ENCODE results near the gene MTUS2.

The MTUS2 gene

DNA sequence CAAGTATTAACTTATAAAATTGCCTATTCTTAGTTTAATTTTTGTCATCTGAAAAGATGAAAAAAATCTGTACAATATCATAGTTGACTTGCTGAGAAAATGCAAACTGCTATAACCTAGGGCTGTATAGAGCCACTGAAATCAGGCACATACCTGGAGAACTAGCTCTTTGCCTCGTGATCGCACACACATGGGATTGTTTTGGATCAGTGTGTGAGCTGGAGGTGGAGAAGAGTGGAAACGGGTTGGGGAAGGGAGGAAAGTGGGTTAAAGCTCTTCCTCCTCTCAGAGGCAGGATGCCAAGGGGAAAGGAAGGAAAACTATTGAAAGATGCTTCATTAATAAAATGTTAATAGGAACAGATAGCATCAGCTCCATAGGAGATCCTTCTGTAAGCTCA, 2.7 kb downstream of the MTUS2 start:
- Histone ChIP-seq H3K9ac (ENCODE audit: low read length) (no peak overlapping the region), H3K36me3 (ENCODE audit: control insufficient read depth, insufficient read depth, low read length) (no peaks in the 10 kb centered on the region), H3K27me3 (ENCODE audit: control insufficient read depth, insufficient read depth, low read length) (peaks cover 76% of the 10 kb centered on the region), H3K27ac (ENCODE audit: low read depth, low read length) (no peak overlapping the region), H3K4me3 (ENCODE audit: low read depth, low read length) (no peak overlapping the region), H3K4me1 (ENCODE audit: control insufficient read depth, insufficient read depth, low read length) (no peaks in the 10 kb centered on the region), H3K9me3 (ENCODE audit: control insufficient read depth, insufficient read depth, low read depth, low read length) (peaks cover 11% of the 10 kb centered on the region; the same call in 1 of the 2 replicates)

DNA sequence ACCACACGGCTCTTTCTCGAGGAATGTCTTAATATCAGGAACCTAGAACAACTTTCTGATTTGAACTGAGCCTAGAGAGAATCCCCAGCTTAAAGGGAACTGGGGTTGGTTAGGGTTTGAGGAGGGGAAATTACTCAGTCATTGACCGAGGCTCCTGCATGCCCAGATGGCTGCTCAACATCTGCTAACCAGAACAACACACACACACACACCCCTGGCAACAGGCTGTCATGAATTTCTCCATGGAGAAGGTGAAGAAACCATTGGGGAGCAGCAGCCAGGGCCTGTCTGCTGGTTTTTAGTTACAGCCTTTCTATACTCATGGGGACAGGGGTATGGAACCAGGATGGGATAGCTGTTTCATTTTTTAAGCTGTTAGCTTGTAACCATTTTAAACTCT, 5.2 kb downstream of the MTUS2 start:
- peaks cover 54% of the 10 kb centered on the region for H3K27me3 ChIP-seq (ENCODE audit: control insufficient read depth, insufficient read depth, low read length)
- peaks cover 29% of the 10 kb centered on the region for H3K9me3 ChIP-seq (ENCODE audit: control insufficient read depth, insufficient read depth, low read depth, low read length)
- no peak overlapping the region for H3K4me3 ChIP-seq (ENCODE audit: low read depth, low read length)
- H3K9ac ChIP-seq (ENCODE audit: low read length), result no peak overlapping the region
- H3K4me1 ChIP-seq (ENCODE audit: control insufficient read depth, insufficient read depth, low read length), result no peaks in the 10 kb centered on the region
- H3K27ac ChIP-seq (ENCODE audit: low read depth, low read length), result no peak overlapping the region
- no peaks in the 10 kb centered on the region for H3K36me3 ChIP-seq (ENCODE audit: control insufficient read depth, insufficient read depth, low read length)

DNA sequence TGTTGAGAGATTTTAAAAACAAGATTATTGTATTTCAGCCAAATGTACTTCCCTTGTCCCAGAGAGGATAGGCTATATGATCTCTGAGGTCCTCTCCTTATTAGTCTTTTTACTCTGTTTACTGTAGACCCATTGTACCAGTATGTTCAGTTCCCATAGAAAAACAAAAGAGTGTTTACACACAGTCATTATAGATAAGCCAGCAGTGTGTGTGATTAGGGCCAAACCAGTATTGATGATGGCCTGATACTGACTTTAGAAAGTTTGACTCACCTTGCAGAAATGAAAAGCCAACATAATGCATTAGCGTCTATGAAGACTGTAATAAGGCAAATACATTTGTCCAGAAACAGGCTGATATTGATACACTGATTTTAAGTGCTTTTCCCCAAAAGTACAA, 6.2 kb downstream of the MTUS2 start:
- no peak overlapping the region for H3K9ac ChIP-seq (ENCODE audit: low read length)
- H3K9me3 ChIP-seq (ENCODE audit: control insufficient read depth, insufficient read depth, low read depth, low read length), result peaks cover 37% of the 10 kb centered on the region

DNA sequence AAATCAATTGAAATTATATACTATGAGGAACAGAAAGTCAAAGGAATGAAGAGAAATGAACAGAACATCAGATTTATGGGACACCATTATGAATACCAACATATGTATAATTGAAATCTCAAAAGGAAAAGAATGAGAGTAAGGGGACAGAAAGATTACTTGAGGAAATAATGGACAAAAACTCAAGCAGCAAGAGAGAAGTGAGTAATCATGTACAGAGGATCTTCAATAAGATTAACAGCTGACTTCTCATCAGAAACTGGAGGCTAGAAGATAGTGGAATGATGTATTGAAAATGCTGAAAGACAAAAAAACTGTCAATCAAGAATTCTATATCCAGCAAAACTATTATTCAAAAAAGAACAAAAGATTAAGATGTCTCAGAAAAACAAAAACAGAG, 10.4 kb downstream of the MTUS2 start:
- Histone ChIP-seq H3K4me3 (ENCODE audit: low read depth, low read length) (no peak overlapping the region), H3K4me1 (ENCODE audit: control insufficient read depth, insufficient read depth, low read length) (no peaks in the 10 kb centered on the region), H3K36me3 (ENCODE audit: control insufficient read depth, insufficient read depth, low read length) (no peaks in the 10 kb centered on the region), H3K9ac (ENCODE audit: low read length) (no peak overlapping the region), H3K27me3 (ENCODE audit: control insufficient read depth, insufficient read depth, low read length) (0 out of 2 replicates have a peak, but pooled peaks cover 3% of the 10 kb centered on the region), H3K9me3 (ENCODE audit: control insufficient read depth, insufficient read depth, low read depth, low read length) (peaks cover 35% of the 10 kb centered on the region), H3K27ac (ENCODE audit: low read depth, low read length) (no peak overlapping the region)

More for the DNA sequence above, 6.2 kb downstream of the MTUS2 start:
- no peaks in the 10 kb centered on the region for H3K36me3 ChIP-seq (ENCODE audit: control insufficient read depth, insufficient read depth, low read length)
- peaks cover 44% of the 10 kb centered on the region for H3K27me3 ChIP-seq (ENCODE audit: control insufficient read depth, insufficient read depth, low read length)
- no peak overlapping the region for H3K27ac ChIP-seq (ENCODE audit: low read depth, low read length)
- no peaks in the 10 kb centered on the region for H3K4me1 ChIP-seq (ENCODE audit: control insufficient read depth, insufficient read depth, low read length)
- H3K4me3 ChIP-seq (ENCODE audit: low read depth, low read length), result no peak overlapping the region

DNA sequence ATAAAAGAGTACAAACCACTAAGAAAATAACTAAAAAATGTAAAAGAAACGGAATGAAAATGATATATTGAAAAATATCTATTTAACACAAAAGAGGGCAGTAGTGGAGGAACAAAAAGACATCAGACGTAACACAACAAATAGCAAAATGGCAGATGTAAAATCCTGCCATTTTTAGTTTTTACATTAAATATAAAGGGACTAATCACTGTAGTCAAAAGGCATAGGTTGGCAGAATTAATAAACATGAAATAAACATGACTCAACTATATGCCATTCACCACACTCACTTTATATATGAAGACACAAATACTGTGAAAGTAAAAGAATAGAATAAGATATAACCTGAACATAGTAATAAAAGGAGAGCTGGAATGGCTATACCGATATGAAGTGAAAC, 11.0 kb downstream of the MTUS2 start:
- no peaks in the 10 kb centered on the region for H3K27me3 ChIP-seq (ENCODE audit: control insufficient read depth, insufficient read depth, low read length)
- peaks cover 35% of the 10 kb centered on the region for H3K9me3 ChIP-seq (ENCODE audit: control insufficient read depth, insufficient read depth, low read depth, low read length)
- H3K9ac ChIP-seq (ENCODE audit: low read length), result no peak overlapping the region
- no peak overlapping the region for H3K4me3 ChIP-seq (ENCODE audit: low read depth, low read length)
- H3K36me3 ChIP-seq (ENCODE audit: control insufficient read depth, insufficient read depth, low read length), result no peaks in the 10 kb centered on the region
- no peaks in the 10 kb centered on the region for H3K4me1 ChIP-seq (ENCODE audit: control insufficient read depth, insufficient read depth, low read length)
- no peak overlapping the region for H3K27ac ChIP-seq (ENCODE audit: low read depth, low read length)

DNA sequence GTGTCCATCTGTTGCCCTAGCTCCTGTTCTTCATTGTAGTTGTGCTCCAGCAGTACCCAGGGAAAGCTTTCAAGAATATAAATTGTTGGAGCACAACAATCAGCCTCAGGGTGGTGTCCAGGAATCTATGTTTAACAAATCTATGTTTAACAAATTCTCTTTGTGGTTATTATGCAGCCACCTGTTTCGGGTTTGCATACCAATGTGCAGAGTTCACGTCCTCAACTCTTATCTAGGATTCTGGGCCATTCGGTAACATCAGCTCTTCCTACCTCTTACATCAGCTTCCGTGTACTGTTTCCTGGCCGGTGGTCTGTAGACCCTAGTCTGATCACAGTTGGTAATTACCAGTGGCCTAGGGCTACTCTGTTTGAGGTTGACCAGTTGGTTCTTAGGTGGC, 17.0 kb downstream of the MTUS2 start:
- no peaks in the 10 kb centered on the region for H3K27me3 ChIP-seq (ENCODE audit: control insufficient read depth, insufficient read depth, low read length)

DNA sequence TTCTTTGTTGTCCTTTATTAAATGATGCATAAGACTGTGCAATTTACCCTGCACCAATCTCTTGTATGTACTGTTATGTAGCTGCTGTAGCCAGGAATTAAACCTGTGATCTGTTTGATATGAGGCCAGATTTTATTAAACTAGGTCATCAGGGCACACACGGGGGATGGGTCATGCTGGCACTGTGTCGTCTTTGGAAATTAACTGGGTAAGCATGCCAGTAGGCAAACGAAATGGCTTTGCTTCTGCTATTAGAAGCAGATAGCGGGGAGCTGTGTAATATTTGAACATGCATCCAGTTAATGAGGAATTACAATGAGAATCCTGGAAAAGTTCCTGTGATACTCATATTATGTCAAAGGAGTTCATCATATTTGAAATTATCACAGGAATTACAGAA, 23.5 kb downstream of the MTUS2 start:
- no peak overlapping the region for H3K27ac ChIP-seq (ENCODE audit: low read depth, low read length)
- H3K27me3 ChIP-seq (ENCODE audit: control insufficient read depth, insufficient read depth, low read length), result no peaks in the 10 kb centered on the region; the same call in 1 of the 2 replicates
- H3K36me3 ChIP-seq (ENCODE audit: control insufficient read depth, insufficient read depth, low read length), result no peaks in the 10 kb centered on the region
- H3K9ac ChIP-seq (ENCODE audit: low read length), result no peak overlapping the region
- no peak overlapping the region for H3K4me3 ChIP-seq (ENCODE audit: low read depth, low read length)
- no peaks in the 10 kb centered on the region for H3K9me3 ChIP-seq (ENCODE audit: control insufficient read depth, insufficient read depth, low read depth, low read length)
- H3K4me1 ChIP-seq (ENCODE audit: control insufficient read depth, insufficient read depth, low read length), result no peaks in the 10 kb centered on the region

More for the DNA sequence above, 17.0 kb downstream of the MTUS2 start:
- H3K9me3 ChIP-seq (ENCODE audit: control insufficient read depth, insufficient read depth, low read depth, low read length), result no peaks in the 10 kb centered on the region
- no peak overlapping the region for H3K9ac ChIP-seq (ENCODE audit: low read length)
- H3K36me3 ChIP-seq (ENCODE audit: control insufficient read depth, insufficient read depth, low read length), result no peaks in the 10 kb centered on the region
- no peak overlapping the region for H3K27ac ChIP-seq (ENCODE audit: low read depth, low read length)
- no peaks in the 10 kb centered on the region for H3K4me1 ChIP-seq (ENCODE audit: control insufficient read depth, insufficient read depth, low read length)
- no peak overlapping the region for H3K4me3 ChIP-seq (ENCODE audit: low read depth, low read length)

DNA sequence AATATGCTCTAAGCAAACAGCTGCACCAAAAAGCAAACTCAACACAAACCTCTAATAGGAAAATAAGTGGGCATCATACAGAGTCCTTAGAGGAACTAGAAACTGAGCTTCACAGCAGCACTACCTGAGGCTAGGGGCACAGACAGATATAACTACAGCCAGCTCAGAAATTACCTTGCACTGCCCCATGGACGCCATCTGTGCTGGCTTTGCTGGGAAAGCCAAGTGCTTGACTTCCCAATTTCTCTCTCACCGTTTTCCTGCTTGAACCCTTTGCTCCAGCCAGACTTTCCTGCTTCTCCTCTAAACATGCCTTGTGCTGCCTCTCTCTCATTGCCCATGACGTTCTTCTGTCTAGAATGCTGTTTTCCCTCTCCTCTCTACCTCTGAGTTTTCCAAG, 29.3 kb downstream of the MTUS2 start:
- H3K27me3 ChIP-seq (ENCODE audit: control insufficient read depth, insufficient read depth, low read length), result peaks cover 4% of the 10 kb centered on the region; the same call in 1 of the 2 replicates
- H3K4me1 ChIP-seq (ENCODE audit: control insufficient read depth, insufficient read depth, low read length), result no peaks in the 10 kb centered on the region
- no peaks in the 10 kb centered on the region for H3K36me3 ChIP-seq (ENCODE audit: control insufficient read depth, insufficient read depth, low read length)
- H3K9me3 ChIP-seq (ENCODE audit: control insufficient read depth, insufficient read depth, low read depth, low read length), result no peaks in the 10 kb centered on the region
- no peak overlapping the region for H3K4me3 ChIP-seq (ENCODE audit: low read depth, low read length)
- H3K9ac ChIP-seq (ENCODE audit: low read length), result no peak overlapping the region
- no peak overlapping the region for H3K27ac ChIP-seq (ENCODE audit: low read depth, low read length)

DNA sequence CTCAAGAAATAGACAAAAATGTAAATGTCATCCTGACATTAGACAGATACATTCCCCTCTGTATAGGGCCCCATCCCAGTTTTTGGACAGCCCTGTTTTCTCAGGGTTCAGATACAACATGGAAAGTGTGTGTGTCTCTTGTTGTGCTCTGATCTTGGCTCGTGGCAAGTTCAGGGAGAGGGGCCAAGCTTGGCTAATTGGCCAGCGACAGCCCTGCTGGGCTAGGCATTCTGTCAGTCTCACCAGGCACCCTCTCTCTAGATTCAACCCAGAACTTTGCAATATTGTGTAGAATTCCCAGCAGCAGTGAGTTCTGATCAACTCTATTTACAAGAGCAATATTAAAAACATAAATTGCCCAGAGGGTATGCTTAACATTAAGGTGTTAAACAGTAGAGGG, 30.1 kb downstream of the MTUS2 start:
- Histone ChIP-seq H3K36me3 (ENCODE audit: control insufficient read depth, insufficient read depth, low read length) (no peaks in the 10 kb centered on the region), H3K4me3 (ENCODE audit: low read depth, low read length) (no peak overlapping the region), H3K27ac (ENCODE audit: low read depth, low read length) (no peak overlapping the region), H3K27me3 (ENCODE audit: control insufficient read depth, insufficient read depth, low read length) (peaks cover 4% of the 10 kb centered on the region; the same call in 1 of the 2 replicates), H3K4me1 (ENCODE audit: control insufficient read depth, insufficient read depth, low read length) (no peaks in the 10 kb centered on the region), H3K9ac (ENCODE audit: low read length) (no peak overlapping the region), H3K9me3 (ENCODE audit: control insufficient read depth, insufficient read depth, low read depth, low read length) (no peaks in the 10 kb centered on the region)

DNA sequence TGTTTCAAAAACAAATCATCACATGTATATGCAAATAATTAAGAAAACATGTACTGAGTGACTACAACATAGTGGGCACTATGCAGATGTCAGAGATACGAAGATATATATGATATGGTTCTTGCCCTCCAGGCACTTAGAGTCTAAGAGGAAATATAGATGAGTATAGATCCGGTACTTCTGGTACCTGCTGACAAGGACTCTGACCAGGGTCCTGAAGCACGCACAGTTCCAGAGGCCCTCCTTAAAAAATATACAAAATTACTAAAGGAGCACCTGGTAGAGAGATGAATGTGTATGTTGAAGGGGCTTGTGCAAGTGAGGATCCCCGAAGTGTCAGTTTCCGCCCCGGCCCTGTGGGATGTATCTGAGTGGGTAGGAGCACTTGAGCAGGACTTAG, 31.3 kb downstream of the MTUS2 start:
- Histone ChIP-seq H3K9me3 (ENCODE audit: control insufficient read depth, insufficient read depth, low read depth, low read length) (no peaks in the 10 kb centered on the region), H3K4me3 (ENCODE audit: low read depth, low read length) (no peak overlapping the region), H3K36me3 (ENCODE audit: control insufficient read depth, insufficient read depth, low read length) (no peaks in the 10 kb centered on the region), H3K9ac (ENCODE audit: low read length) (no peak overlapping the region), H3K27ac (ENCODE audit: low read depth, low read length) (no peak overlapping the region), H3K4me1 (ENCODE audit: control insufficient read depth, insufficient read depth, low read length) (no peaks in the 10 kb centered on the region), H3K27me3 (ENCODE audit: control insufficient read depth, insufficient read depth, low read length) (peaks cover 4% of the 10 kb centered on the region; the same call in 1 of the 2 replicates)

DNA sequence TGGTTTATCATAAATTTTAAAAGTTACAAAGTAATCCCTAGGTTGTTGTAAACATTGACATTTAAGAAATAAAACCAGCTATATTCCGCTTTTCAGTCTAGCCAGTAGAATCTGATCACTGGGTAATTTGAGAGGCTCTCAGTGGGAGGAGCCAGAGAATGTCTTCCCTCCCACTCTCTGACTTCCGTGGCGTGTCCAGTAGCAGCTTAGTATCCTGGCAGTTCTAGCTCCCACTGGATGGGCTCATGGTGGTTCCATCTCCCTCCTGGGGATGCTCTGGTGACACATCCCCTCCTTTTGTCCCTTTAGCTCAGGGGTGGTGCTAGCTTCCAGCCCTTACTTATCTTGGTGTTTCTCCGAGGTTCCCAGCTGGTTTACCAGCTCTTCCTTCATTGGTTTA, 34.5 kb downstream of the MTUS2 start:
- Histone ChIP-seq H3K9ac (ENCODE audit: low read length) (no peak overlapping the region), H3K36me3 (ENCODE audit: control insufficient read depth, insufficient read depth, low read length) (no peaks in the 10 kb centered on the region), H3K27ac (ENCODE audit: low read depth, low read length) (no peak overlapping the region), H3K4me1 (ENCODE audit: control insufficient read depth, insufficient read depth, low read length) (no peaks in the 10 kb centered on the region), H3K27me3 (ENCODE audit: control insufficient read depth, insufficient read depth, low read length) (peaks cover 1% of the 10 kb centered on the region; the same call in 1 of the 2 replicates), H3K4me3 (ENCODE audit: low read depth, low read length) (peak overlapping the region; percentile 35; the same call in 1 of the 2 replicates), H3K9me3 (ENCODE audit: control insufficient read depth, insufficient read depth, low read depth, low read length) (no peaks in the 10 kb centered on the region)

DNA sequence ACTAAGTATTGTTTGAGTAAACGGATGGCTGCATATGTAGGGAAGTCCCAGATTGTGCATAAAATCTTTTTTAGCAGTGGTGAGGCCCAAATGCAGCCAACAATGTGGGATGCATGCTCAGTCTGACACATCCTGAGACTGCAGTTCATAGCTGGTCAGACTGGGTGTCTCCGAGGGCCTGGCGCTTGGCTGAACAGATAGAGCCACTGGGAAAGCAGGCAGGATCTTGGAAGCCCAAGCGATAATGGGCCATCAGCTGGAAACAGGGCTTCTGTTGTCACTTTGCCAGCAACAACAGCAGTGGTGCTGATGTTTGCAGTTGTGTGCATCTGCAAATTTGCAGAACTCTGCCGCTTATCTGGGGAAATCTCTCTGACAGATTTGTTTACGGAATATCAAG, 36.1 kb downstream of the MTUS2 start:
- H3K27ac ChIP-seq (ENCODE audit: low read depth, low read length), result no peak overlapping the region
- H3K9ac ChIP-seq (ENCODE audit: low read length), result no peak overlapping the region
- no peaks in the 10 kb centered on the region; the same call in 1 of the 2 replicates for H3K27me3 ChIP-seq (ENCODE audit: control insufficient read depth, insufficient read depth, low read length)
- H3K4me1 ChIP-seq (ENCODE audit: control insufficient read depth, insufficient read depth, low read length), result no peaks in the 10 kb centered on the region
- no peaks in the 10 kb centered on the region for H3K36me3 ChIP-seq (ENCODE audit: control insufficient read depth, insufficient read depth, low read length)
- H3K9me3 ChIP-seq (ENCODE audit: control insufficient read depth, insufficient read depth, low read depth, low read length), result no peaks in the 10 kb centered on the region
- H3K4me3 ChIP-seq (ENCODE audit: low read depth, low read length), result no peak overlapping the region
